GM18499 (cell line): ENCODE measurements around the gene PTTG1.
"Not testable (repeated sequence)": the region's sequence is repeated elsewhere in the genome, so short reads cannot be mapped to it uniquely, and the experiment has no call there.

Source experiments
- ATAC-seq: cut with Tn5 transposase; IDR thresholded peaks from one replicate; pipeline ENCODE4 v1.9.1; 2021; ENCODE audit warnings: moderate number of reproducible peaks; ENCODE audit not compliant: insufficient read depth, unreplicated experiment

Gene PTTG1

DNA sequence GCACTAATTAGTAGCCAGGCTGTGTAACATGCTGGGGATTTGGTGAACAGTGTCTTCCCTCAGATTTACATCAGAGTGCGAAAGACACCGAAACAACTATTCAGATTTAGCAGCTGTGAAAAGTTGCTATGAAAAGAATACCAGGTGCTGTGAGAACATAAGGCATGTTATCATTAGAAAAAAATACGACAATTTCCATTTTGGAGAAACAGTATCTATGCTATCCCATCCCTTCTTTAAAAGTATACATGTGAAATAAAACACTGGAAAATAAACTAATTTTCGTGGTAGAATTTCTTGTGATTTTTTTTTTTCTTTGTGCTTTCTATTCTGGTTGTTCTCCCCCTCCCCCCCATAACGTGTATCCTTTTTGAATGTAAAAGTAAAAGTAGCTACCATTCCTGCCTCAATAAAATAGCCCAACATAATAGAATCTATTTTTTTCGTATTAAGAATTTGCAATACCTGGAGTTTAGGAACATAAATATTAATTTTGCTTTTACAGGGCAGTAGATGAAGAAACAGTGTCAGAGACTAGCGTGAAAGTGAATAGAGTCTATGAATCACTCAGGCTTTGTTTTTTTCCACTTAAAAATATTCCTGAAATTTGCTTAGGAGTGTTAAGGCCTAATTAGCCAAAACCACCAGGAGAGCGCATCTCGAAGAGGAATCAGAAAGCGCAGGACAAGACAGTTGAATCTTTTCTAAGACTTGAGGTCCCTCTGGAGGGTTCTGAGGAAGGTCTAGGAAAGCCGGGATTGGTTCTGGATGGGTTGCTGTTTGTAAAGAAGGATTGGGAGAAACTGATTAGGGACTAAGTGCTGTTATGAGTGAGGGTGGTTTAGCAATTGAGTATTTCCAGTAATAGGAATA lies 2.0 kb upstream of the PTTG1 start:
- peak; percentile 0 for ATAC-seq

DNA sequence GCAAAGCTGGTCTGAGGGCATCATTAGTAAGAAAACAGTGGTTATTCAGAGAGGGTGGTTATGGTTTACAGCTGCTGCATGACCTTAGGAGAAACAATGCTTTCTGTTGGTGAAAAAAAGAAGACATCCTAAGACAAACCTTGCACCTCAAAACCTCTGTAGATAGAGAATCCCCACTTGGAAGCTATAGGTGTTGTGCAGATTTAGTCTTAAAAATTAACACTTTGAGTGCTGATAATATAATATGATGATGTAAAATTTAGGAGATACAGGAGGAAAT lies 1.4 kb upstream of the PTTG1 start:
- no peak for ATAC-seq

GRCh38 chr5:160423099-160423498 lies 1.4 kb downstream of the PTTG1 start:
- ATAC-seq = no peak

DNA sequence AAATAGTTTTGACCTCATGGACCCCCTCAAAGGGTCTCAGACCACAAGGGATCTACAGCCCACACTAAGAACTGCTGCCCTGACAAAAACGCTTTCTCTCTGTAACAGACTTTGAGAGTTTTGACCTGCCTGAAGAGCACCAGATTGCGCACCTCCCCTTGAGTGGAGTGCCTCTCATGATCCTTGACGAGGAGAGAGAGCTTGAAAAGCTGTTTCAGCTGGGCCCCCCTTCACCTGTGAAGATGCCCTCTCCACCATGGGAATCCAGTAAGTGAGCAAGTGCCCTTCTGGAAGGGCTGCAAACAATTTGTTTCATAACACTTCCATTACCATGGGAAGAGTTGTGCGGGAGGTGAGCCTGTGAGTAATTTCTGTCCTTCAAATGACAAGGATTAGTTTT lies 6.0 kb downstream of the PTTG1 start:
- ATAC-seq = no peak

DNA sequence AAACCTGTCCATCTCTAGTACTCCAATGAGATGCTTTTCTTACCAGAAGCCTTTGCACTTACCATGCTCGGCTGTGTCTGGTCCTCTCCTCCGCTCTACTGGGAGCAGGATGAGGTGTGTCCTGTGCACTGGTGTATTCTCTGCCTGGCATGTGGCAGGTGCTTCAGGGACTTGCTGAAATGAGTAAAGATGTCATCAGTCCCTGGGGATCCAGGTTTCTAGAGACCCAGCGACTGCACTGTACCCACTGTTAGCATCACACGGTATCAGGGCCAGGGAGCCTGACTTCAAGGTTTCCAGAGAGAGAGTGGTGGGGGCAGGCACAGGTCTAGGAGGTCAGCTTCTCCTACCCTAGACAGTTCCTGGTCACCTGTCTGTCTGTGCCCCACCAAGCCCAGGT lies 10.5 kb downstream of the PTTG1 start:
- ATAC-seq = no peak

GRCh38 chr5:160432787-160433186 lies 11.1 kb downstream of the PTTG1 start:
- no peak for ATAC-seq

- ATAC-seq = peak; percentile 80
These were observed 12.4 kb downstream of the PTTG1 start for GRCh38 chr5:160434022-160434531.

DNA sequence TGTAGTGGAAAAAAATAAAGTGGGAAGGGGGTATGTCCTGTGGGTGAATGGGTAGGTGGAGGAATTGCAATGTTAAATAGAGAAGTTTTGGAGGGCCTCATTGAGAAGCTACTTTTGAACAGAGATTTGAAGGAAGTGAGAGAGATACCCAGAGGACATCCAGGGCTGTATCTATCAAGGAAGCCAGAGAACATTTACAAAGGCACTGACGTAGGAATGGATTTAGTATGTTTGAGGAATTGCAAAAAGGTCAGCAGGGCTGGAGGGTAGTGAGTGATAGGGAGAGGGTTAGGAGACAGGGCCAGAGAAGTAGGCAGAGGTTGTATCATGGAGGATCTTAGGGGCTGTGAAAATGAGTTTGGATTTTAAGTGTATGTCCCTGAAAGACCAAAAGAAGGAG lies 13.9 kb downstream of the PTTG1 start:
- ATAC-seq = no peak

- no peak for ATAC-seq
These were observed 14.4 kb downstream of the PTTG1 start for GRCh38 chr5:160436017-160436416.

GRCh38 chr5:160436661-160437060 lies 15.0 kb downstream of the PTTG1 start:
- ATAC-seq = not testable (repeated sequence)

DNA sequence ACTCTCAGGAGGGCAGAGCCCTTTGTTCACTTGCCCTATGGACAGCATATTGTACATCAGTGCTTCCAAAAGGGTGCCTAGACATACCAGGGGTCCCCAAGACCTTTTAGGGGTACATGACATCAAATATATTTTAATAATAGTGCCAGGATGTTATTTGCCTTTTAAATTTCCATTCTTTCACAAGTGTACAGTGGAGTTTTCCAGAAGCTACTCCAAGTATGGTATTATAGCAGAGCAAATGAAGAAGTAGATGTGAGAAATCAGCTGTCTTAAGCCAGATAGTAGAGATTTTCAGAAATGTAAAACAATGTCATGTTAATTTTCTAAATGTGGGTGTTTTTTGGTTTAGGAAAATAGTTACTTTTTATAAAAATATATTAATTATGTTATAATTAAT lies 15.6 kb downstream of the PTTG1 start:
- ATAC-seq = no peak

GRCh38 chr5:160438316-160439204 lies 16.9 kb downstream of the PTTG1 start:
- peak; percentile 13 for ATAC-seq

DNA sequence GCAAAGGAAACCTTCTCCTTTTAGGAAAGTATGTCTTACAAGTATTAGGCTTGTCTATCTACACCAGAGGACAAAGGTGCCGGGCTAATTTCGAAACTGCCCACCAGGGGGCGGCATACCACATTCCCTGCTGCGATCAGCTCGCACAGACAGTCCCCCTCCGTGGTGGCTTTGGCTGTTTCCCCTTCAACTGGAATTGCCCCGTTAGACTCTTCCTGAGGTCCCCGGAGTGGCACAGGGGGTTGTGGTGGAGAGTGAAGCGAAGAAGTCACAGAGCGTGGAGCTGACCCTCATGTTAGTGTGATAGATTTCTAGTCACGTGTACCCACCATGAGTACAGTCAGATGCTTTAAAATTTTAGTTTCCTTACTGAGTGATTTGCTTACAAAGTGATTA lies 17.5 kb downstream of the PTTG1 start:
- ATAC-seq = peak; percentile 34

- peak; percentile 19 for ATAC-seq
These were observed 19.7 kb downstream of the PTTG1 start for GRCh38 chr5:160441311-160441781.

DNA sequence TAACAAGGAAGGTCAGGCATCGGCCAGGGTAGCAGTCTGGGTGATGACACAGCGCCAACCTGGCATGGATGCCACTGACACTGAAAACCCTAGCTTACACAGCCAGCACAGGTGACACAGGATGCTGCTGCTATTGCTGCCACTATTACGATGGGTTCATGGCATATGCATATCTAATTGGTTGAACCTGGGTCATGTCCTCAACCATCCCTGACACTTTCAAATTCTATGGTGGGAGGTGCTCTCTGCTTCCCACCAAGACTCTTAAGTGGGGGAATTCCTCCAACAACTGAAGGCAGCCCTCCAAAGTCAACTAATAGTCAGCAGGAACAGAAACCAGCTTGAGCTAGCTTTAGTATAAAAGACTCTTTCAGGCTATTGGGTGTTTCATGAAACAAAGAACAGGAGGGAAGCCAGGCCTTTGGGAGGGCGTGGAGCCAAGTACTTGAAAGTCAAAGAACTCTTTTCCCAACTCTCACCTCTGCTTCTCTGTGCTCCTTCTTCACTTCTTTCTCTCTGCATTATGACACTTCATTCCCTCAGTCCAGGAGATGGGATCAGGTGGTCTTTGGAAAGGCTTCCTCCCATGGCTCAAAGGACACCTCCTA lies 21.3 kb downstream of the PTTG1 start:
- no peak for ATAC-seq

DNA sequence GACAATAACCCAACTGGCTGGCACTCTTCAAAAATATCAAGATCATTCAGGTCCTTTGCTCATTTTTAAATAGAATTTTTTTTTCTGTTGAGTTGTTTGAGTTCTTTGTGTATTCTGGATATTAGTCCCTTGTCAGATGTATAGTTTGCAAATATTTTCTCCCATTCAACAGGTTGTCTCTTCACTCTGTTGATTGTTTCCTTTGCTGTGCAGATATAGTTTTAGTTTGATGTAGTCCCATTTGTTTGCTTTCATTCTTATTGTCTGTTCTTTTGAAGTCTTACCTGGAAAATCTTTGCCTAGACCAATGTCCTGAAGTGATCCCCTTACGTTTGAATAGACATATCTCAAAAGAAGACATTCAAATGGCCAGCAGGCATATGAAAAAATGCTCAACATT lies 22.8 kb downstream of the PTTG1 start:
- ATAC-seq = no peak

DNA sequence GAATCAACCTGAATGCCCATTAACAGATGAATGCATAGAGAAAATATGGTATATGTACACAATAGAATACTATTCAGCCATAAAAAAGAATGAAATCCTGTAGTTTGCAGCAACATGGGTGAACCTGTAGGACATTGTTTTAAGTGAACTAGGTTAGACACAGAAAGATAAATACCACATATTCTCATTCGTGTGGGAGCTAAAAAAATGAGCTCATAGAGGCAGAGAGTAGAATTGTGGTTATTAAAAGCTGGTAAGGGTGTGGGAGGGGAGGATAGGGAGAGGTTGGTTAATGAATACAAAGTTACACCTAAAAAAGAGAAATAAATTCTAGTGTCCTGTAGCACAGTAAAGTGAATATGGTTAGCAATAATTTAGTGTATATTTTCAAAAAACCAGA lies 23.5 kb downstream of the PTTG1 start:
- ATAC-seq = no peak

DNA sequence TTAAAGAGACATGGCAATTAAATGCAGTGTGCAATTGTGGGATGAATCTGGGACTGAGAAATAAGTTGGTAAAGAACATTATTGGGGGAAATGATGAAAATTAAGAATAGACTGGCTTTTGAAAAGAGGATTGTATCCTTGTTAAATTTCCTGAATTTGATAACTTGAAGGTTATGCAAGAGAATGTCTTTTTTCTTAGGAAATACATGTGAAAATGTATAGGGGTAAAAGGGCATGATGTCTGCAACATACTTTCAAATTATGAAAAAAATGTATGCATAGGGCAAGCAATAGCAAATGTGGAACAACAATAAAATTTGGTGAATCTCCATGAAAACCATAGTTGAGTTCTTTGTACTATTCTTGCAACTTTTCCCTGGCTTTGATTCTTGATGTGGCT lies 24.1 kb downstream of the PTTG1 start:
- ATAC-seq = no peak

- ATAC-seq = no peak
These were observed 27.2 kb downstream of the PTTG1 start for GRCh38 chr5:160448886-160449285.

GRCh38 chr5:160449458-160449857 lies 27.8 kb downstream of the PTTG1 start:
- no peak for ATAC-seq
